Measurements from ENCODE around the gene CFAP119.

The CFAP119 gene

GRCh38 chr16:30779596-30779995 is 17.7 kb upstream of the CFAP119 start:
- TF ChIP-seq CTCF (IDR thresholded peaks at IDR 0.05; ENCODE audit: control insufficient read depth, extremely low read depth, insufficient read depth): no peak

GRCh38 chr16:30778549-30779244 is 16.8 kb upstream of the CFAP119 start:
- H3K4me3 ChIP-seq (ENCODE audit: low read depth, low read length): no peak overlapping the region

More at GRCh38 chr16:30779596-30779995, 17.7 kb upstream of the CFAP119 start:
- H3K4me3 ChIP-seq (ENCODE audit: low read depth, low read length): no peak overlapping the region
- no peak for DNase-seq (ENCODE audit: low read depth)

DNA sequence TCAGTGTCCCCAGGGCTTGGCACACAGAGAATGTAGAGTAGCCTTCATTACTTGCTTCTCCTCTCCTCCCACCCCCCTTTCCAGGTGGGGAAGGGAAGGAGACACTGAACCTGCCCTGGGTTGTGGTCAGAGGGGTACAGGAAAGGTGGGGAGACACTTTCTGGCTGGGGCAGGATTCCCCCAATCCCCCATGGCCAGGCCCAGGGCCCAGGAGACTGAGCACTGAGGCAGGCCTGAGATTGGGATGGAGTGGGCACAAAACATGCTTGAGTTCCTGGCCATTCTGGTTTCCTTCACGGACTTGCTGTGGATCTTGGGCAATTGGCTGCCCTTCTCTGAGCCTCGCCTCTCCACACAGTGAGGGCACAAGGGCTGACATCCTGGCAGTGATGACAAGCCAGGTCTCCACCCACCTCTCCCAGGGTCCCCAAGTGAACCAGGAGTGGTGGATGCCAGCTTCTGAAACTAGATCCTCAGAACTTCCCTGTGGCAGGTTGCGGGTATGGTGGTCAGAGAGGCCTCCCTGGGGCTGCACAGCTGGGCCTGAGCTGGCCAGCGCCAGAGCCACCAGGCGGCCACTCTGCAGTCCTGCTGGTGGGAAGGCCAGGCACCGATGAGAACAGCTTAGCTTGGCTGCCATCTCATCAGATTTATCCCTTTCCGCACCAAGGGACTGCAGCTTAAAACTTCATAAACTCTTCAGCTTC is 15.9 kb upstream of the CFAP119 start:
- H3K4me3 ChIP-seq (ENCODE audit: low read depth, low read length): no peak overlapping the region
- DNase-seq (ENCODE audit: low read depth): no peak
- no peak for TF ChIP-seq CTCF (IDR thresholded peaks at IDR 0.05; ENCODE audit: control insufficient read depth, extremely low read depth, insufficient read depth)

More at GRCh38 chr16:30778549-30779244, 16.8 kb upstream of the CFAP119 start:
- DNase-seq (ENCODE audit: low read depth): no peak
- TF ChIP-seq CTCF (IDR thresholded peaks at IDR 0.05; ENCODE audit: control insufficient read depth, extremely low read depth, insufficient read depth): no peak

GRCh38 chr16:30775392-30776188 is 13.7 kb upstream of the CFAP119 start:
- TF ChIP-seq CTCF (IDR thresholded peaks at IDR 0.05; ENCODE audit: control insufficient read depth, extremely low read depth, insufficient read depth): no peak
- peak; percentile 49 for DNase-seq (ENCODE audit: low read depth)
- peak overlapping the region; percentile 88 for H3K4me3 ChIP-seq (ENCODE audit: low read depth, low read length)

DNA sequence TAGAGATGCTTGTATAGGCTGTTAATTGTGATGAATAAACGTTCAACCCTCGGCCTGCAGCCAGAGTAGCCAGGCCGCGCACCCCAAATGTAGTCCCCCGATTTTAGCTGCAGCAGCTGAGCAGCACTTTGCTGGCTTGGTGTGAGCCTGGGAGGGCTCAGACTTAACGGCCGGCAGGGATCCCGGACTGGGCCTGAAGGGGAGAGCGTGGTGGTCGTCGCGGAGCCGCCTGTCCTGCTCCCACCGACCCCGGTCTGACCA is 13.2 kb upstream of the CFAP119 start:
- H3K4me3 ChIP-seq (ENCODE audit: low read depth, low read length): peak overlapping the region; percentile 88
- TF ChIP-seq CTCF (IDR thresholded peaks at IDR 0.05; ENCODE audit: control insufficient read depth, extremely low read depth, insufficient read depth): no peak
- no peak for DNase-seq (ENCODE audit: low read depth)

- no peak for DNase-seq (ENCODE audit: low read depth)
- no peak for TF ChIP-seq CTCF (IDR thresholded peaks at IDR 0.05; ENCODE audit: control insufficient read depth, extremely low read depth, insufficient read depth)
- peak overlapping the region; percentile 88 for H3K4me3 ChIP-seq (ENCODE audit: low read depth, low read length)
These were observed 12.7 kb upstream of the CFAP119 start for GRCh38 chr16:30774367-30775130.
